Measurements from ENCODE around the gene ZFAND3.

Gene ZFAND3

GRCh38 chr6:37851997-37852524, 32.5 kb downstream of the ZFAND3 start:
- TF ChIP-seq EZH2 (IDR thresholded peaks at IDR 0.05; ENCODE audit: borderline replicate concordance, low read length) (no peak), CTCF (IDR thresholded peaks at IDR 0.05; ENCODE audit: low read length) (no peak)
- H3K9ac ChIP-seq (ENCODE audit: low read length) = no peak overlapping the region
- no peak overlapping the region for H3K4me2 ChIP-seq (ENCODE audit: low read length)
- no peaks in the 10 kb centered on the region for H3K9me2 ChIP-seq (ENCODE audit: low read depth, low read length)
- no peaks in the 10 kb centered on the region for H3F3A ChIP-seq (ENCODE audit: insufficient read depth, low read length)
- H3K36me3 ChIP-seq (ENCODE audit: insufficient read depth, low read length) = no peaks in the 10 kb centered on the region
- no peak overlapping the region for H3K4me3 ChIP-seq (ENCODE audit: low read depth, low read length, poor library complexity, severe bottlenecking)
- H3K79me2 ChIP-seq (ENCODE audit: insufficient read depth, low read length) = no peaks in the 10 kb centered on the region
- no peak overlapping the region for H3K27ac ChIP-seq (ENCODE audit: low read depth, low read length, poor library complexity, severe bottlenecking)
- H2AFZ ChIP-seq (ENCODE audit: low read length) = no peak overlapping the region
- H4K20me1 ChIP-seq (ENCODE audit: insufficient read depth, low read length) = 0 out of 2 replicates have a peak, but pooled peaks cover 2% of the 10 kb centered on the region
- H3K9me3 ChIP-seq (ENCODE audit: low read length) = no peaks in the 10 kb centered on the region
- peaks cover 9% of the 10 kb centered on the region for H3K4me1 ChIP-seq (ENCODE audit: insufficient read depth, low read length, severe bottlenecking)
- no peaks in the 10 kb centered on the region for H3K27me3 ChIP-seq (ENCODE audit: insufficient read depth, low read length)

- no peaks in the 10 kb centered on the region for H3K4me1 ChIP-seq (ENCODE audit: insufficient read depth, low read length, severe bottlenecking)
- no peaks in the 10 kb centered on the region for H3K9me3 ChIP-seq (ENCODE audit: low read length)
- no peak overlapping the region for H3K4me2 ChIP-seq (ENCODE audit: low read length)
- 0 out of 2 replicates have a peak, but pooled peaks cover 2% of the 10 kb centered on the region for H4K20me1 ChIP-seq (ENCODE audit: insufficient read depth, low read length)
- H3K9me2 ChIP-seq (ENCODE audit: low read depth, low read length) = no peaks in the 10 kb centered on the region
- H3K27ac ChIP-seq (ENCODE audit: low read depth, low read length, poor library complexity, severe bottlenecking) = no peak overlapping the region
- no peaks in the 10 kb centered on the region for H3K79me2 ChIP-seq (ENCODE audit: insufficient read depth, low read length)
- H3K36me3 ChIP-seq (ENCODE audit: insufficient read depth, low read length) = no peaks in the 10 kb centered on the region
- TF ChIP-seq CTCF (IDR thresholded peaks at IDR 0.05; ENCODE audit: low read length) = no peak
- H3K9ac ChIP-seq (ENCODE audit: low read length) = no peak overlapping the region
- no peaks in the 10 kb centered on the region for H3F3A ChIP-seq (ENCODE audit: insufficient read depth, low read length)
- H3K4me3 ChIP-seq (ENCODE audit: low read depth, low read length, poor library complexity, severe bottlenecking) = no peak overlapping the region
- no peaks in the 10 kb centered on the region for H3K27me3 ChIP-seq (ENCODE audit: insufficient read depth, low read length)
- no peak overlapping the region for H2AFZ ChIP-seq (ENCODE audit: low read length)
Measured at GRCh38 chr6:37856285-37856684, 36.8 kb downstream of the ZFAND3 start.

GRCh38 chr6:37858363-37858762, 38.8 kb downstream of the ZFAND3 start:
- Histone ChIP-seq H2AFZ (ENCODE audit: low read length) (no peak overlapping the region), H3K4me1 (ENCODE audit: insufficient read depth, low read length, severe bottlenecking) (no peaks in the 10 kb centered on the region), H3K9ac (ENCODE audit: low read length) (no peak overlapping the region), H3K27me3 (ENCODE audit: insufficient read depth, low read length) (no peaks in the 10 kb centered on the region), H3K9me3 (ENCODE audit: low read length) (no peaks in the 10 kb centered on the region), H3K9me2 (ENCODE audit: low read depth, low read length) (no peaks in the 10 kb centered on the region), H3K27ac (ENCODE audit: low read depth, low read length, poor library complexity, severe bottlenecking) (no peak overlapping the region), H3K36me3 (ENCODE audit: insufficient read depth, low read length) (no peaks in the 10 kb centered on the region), H3F3A (ENCODE audit: insufficient read depth, low read length) (no peaks in the 10 kb centered on the region), H3K4me2 (ENCODE audit: low read length) (no peak overlapping the region), H4K20me1 (ENCODE audit: insufficient read depth, low read length) (no peaks in the 10 kb centered on the region), H3K4me3 (ENCODE audit: low read depth, low read length, poor library complexity, severe bottlenecking) (no peak overlapping the region), H3K79me2 (ENCODE audit: insufficient read depth, low read length) (no peaks in the 10 kb centered on the region)
- no peak for TF ChIP-seq CTCF (IDR thresholded peaks at IDR 0.05; ENCODE audit: low read length)
- no peak for TF ChIP-seq EZH2 (IDR thresholded peaks at IDR 0.05; ENCODE audit: borderline replicate concordance, low read length)

Data from OCI-LY1 (cell line).